ENCODE data around the gene VTI1A.
"Not testable (repeated sequence)": the region's sequence is repeated elsewhere in the genome, so short reads cannot be mapped to it uniquely, and the experiment has no call there.

VTI1A gene

GRCh38 chr10:112706577-112706976, 259.6 kb downstream of the VTI1A start:
- intact Hi-C loops (cut with DNase I), result no loop called here
- DNase-seq, result no peak

GRCh38 chr10:112708461-112708860, 261.4 kb downstream of the VTI1A start:
- DNase-seq, result no peak
- intact Hi-C loops (cut with DNase I), result no loop called here

GRCh38 chr10:112710528-112710927, 263.5 kb downstream of the VTI1A start:
- no peak for DNase-seq
- intact Hi-C loops (cut with DNase I), result no loop called here

- DNase-seq, result no peak
- intact Hi-C loops (cut with DNase I), result no loop called here
Observed at GRCh38 chr10:112711366-112711765, 264.4 kb downstream of the VTI1A start.

- intact Hi-C loops (cut with DNase I), result no loop called here
- DNase-seq, result no peak
Observed at GRCh38 chr10:112712536-112712935, 265.5 kb downstream of the VTI1A start.

- intact Hi-C loops (cut with DNase I), result no loop called here
- no peak for DNase-seq
Observed at GRCh38 chr10:112713411-112713810, 266.4 kb downstream of the VTI1A start.

GRCh38 chr10:112715581-112715980, 268.6 kb downstream of the VTI1A start:
- no peak for DNase-seq
- intact Hi-C loops (cut with DNase I), result no loop called here

GRCh38 chr10:112716076-112716475, 269.1 kb downstream of the VTI1A start:
- no peak for DNase-seq
- intact Hi-C loops (cut with DNase I), result no loop called here

- intact Hi-C loops (cut with DNase I), result no loop called here
- no peak for DNase-seq
Observed at GRCh38 chr10:112716924-112717413, 270.0 kb downstream of the VTI1A start.

GRCh38 chr10:112720178-112720577, 273.2 kb downstream of the VTI1A start:
- intact Hi-C loops (cut with DNase I), result loop anchor here (10.0 kb wide), 2 partner anchors 225 to 665 kb away; no protein-coding TSS in a partner anchor
- no peak for DNase-seq

- DNase-seq, result no peak
- intact Hi-C loops (cut with DNase I), result loop anchor here (10.0 kb wide), 2 partner anchors 224 to 664 kb away; no protein-coding TSS in a partner anchor
Observed at GRCh38 chr10:112721080-112721698, 274.2 kb downstream of the VTI1A start.

GRCh38 chr10:112722758-112723157, 275.7 kb downstream of the VTI1A start:
- intact Hi-C loops (cut with DNase I), result loop anchor here (10.0 kb wide), 2 partner anchors 222 to 662 kb away; no protein-coding TSS in a partner anchor
- no peak for DNase-seq

- no peak for DNase-seq
- intact Hi-C loops (cut with DNase I), result loop anchor here (10.0 kb wide), 2 partner anchors 221 to 661 kb away; no protein-coding TSS in a partner anchor
Observed at GRCh38 chr10:112723876-112724275, 276.9 kb downstream of the VTI1A start.

- intact Hi-C loops (cut with DNase I), result loop anchor here (10.0 kb wide), 2 partner anchors 220 to 660 kb away; no protein-coding TSS in a partner anchor
- no peak for DNase-seq
Observed at GRCh38 chr10:112724404-112724991, 277.5 kb downstream of the VTI1A start.

- intact Hi-C loops (cut with DNase I), result loop anchor here (10.0 kb wide), 2 partner anchors 216 to 656 kb away; no protein-coding TSS in a partner anchor
- no peak for DNase-seq
Observed at GRCh38 chr10:112728118-112728883, 281.3 kb downstream of the VTI1A start.

GRCh38 chr10:112728997-112729396, 282.0 kb downstream of the VTI1A start:
- intact Hi-C loops (cut with DNase I), result loop anchor here (10.0 kb wide), 2 partner anchors 216 to 656 kb away; no protein-coding TSS in a partner anchor
- no peak for DNase-seq

GRCh38 chr10:112731450-112731849, 284.4 kb downstream of the VTI1A start:
- intact Hi-C loops (cut with DNase I); DNase-seq: not testable (repeated sequence)

- intact Hi-C loops (cut with DNase I), result no loop called here
- DNase-seq, result no peak
Observed at GRCh38 chr10:112732277-112732921, 285.4 kb downstream of the VTI1A start.

GRCh38 chr10:112735041-112735695, 288.2 kb downstream of the VTI1A start:
- intact Hi-C loops (cut with DNase I), result no loop called here
- no peak for DNase-seq

All from posterior cingulate gyrus (tissue), 11 donors.